Lower leg skin (tissue), 3 donors: Measurements from ENCODE around the gene NKAIN2.

ENCODE experiments used
- POLR2A ChIP-seq, 2 donors: fragments of 450-650 bp; IDR thresholded peaks; one replicate each; pipeline ENCODE4 v1.6.1; 2016 to 2017; ENCODE audit warnings: antibody characterized with exemption in 2 of 2, mild to moderate bottlenecking in 1 of 2, moderate library complexity in 1 of 2
- TF ChIP-seq, protein P1 (sequence below), 3 donors: fragments of 450-650 bp; IDR thresholded peaks; one replicate each; pipeline ENCODE4 v1.5.1; 2016; ENCODE audit warnings: antibody characterized with exemption in 3 of 3, mild to moderate bottlenecking in 3 of 3, moderate library complexity in 2 of 3

DNA sequence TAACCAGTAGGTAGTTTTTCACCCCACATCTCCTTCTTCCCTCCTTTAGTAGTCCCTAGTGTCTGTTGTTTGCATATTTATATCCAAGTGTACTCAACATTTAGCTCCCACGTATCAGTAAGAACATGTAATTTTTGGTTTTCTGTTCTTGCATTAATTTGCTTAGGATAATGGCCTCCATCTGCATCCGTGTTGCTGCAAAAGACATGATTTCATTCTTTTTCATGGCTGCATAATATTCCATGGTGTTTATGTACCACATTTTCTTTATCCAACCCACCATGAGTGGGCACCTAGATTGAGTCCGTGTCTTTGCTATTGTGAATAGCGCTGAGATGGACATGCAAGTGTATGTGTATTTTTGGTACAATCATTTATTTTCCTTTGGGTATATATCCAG is 306.8 kb downstream of the NKAIN2 start:
- TF ChIP-seq, protein P1, sequence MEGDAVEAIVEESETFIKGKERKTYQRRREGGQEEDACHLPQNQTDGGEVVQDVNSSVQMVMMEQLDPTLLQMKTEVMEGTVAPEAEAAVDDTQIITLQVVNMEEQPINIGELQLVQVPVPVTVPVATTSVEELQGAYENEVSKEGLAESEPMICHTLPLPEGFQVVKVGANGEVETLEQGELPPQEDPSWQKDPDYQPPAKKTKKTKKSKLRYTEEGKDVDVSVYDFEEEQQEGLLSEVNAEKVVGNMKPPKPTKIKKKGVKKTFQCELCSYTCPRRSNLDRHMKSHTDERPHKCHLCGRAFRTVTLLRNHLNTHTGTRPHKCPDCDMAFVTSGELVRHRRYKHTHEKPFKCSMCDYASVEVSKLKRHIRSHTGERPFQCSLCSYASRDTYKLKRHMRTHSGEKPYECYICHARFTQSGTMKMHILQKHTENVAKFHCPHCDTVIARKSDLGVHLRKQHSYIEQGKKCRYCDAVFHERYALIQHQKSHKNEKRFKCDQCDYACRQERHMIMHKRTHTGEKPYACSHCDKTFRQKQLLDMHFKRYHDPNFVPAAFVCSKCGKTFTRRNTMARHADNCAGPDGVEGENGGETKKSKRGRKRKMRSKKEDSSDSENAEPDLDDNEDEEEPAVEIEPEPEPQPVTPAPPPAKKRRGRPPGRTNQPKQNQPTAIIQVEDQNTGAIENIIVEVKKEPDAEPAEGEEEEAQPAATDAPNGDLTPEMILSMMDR (IDR thresholded peaks at IDR 0.05) = no peak
- TF ChIP-seq POLR2A (IDR thresholded peaks at IDR 0.05) = no peak
